AG04449 (cell line): ENCODE data around the gene RHEX.

Experiments
- CTCF ChIA-PET: fragments of 350-600 bp; formaldehyde crosslinking; extraction: SDS; loops from one replicate; lab custom pipeline; 2021; ENCODE audit warnings: antibody characterized with exemption; lab: Yijun Ruan, JAX
- POLR2A ChIA-PET: fragments of 400-600, 350-600 bp; formaldehyde crosslinking; extraction: SDS; loops from one replicate; lab custom pipeline; 2020; ENCODE audit warnings: antibody characterized with exemption, inconsistent platforms; lab: Yijun Ruan, JAX
- DNase-seq: peaks from one replicate; pipeline ENCODE4 v3.0.0-alpha.2; 2010; ENCODE audit warnings: low read depth, low spot score
- H3K4me3 ChIP-seq: 2 replicates; pipeline ENCODE4 v1.5.1; 2011; ENCODE audit warnings: low read depth, mild to moderate bottlenecking, control low read depth, low read length
- TF ChIP-seq, protein P1 (sequence below): IDR thresholded peaks from one replicate; pipeline ENCODE4 v1.5.1; 2011; ENCODE audit warnings: mild to moderate bottlenecking, moderate library complexity, low read length, control low read depth, inconsistent platforms; ENCODE audit not compliant: insufficient read depth; ENCODE audit errors: missing control alignments

The RHEX gene

DNA sequence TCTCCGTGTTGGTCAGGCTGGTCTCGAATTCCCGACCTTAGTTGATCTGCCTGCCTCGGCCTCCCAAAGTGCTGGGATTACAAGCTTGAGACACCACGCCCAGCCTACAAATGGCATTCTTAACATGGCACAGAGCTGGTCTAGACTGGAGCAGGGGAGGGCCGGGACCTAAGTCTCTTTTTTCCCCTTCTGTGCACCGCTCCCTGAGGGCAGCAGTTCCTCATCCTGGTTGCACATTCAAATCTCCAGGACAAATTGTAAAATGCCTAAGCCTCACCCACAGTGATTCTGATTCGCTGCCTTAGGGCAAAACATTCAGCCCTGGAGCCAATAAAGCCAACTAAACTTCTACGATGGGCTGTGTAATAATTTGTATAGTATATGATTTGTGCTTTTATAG, 74.4 kb downstream of the RHEX start:
- CTCF ChIA-PET, result no interaction called here
- POLR2A ChIA-PET, result no interaction called here

DNA sequence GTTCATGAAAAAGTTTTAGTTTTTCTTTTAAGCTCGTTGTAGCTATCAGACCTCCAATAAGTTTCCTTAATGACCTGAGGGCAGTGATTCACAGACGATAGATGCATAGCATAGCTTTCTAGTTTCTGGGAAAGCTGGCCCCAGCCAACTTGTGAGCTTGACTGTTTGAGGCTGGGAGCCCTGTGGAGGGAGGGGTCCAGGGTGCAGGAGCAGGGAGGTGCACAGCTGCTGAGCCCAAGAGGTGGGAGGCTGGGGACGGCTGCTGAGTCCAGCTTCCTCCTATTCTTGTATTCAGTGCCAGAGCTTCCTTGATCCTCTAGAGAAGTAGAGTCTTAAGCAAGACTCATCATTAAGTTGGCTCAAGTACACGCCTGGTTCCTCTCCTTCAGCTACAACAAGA, 75.2 kb downstream of the RHEX start:
- no peak for DNase-seq
- ChIA-PET POLR2A (no interaction called here), CTCF (interaction anchor here (0.8 to 1.5 kb wide), 4 partner anchors 9 to 151 kb away, joined by 3 to 6 read pairs (median 4); no protein-coding TSS in a partner anchor)
- TF ChIP-seq, protein P1, sequence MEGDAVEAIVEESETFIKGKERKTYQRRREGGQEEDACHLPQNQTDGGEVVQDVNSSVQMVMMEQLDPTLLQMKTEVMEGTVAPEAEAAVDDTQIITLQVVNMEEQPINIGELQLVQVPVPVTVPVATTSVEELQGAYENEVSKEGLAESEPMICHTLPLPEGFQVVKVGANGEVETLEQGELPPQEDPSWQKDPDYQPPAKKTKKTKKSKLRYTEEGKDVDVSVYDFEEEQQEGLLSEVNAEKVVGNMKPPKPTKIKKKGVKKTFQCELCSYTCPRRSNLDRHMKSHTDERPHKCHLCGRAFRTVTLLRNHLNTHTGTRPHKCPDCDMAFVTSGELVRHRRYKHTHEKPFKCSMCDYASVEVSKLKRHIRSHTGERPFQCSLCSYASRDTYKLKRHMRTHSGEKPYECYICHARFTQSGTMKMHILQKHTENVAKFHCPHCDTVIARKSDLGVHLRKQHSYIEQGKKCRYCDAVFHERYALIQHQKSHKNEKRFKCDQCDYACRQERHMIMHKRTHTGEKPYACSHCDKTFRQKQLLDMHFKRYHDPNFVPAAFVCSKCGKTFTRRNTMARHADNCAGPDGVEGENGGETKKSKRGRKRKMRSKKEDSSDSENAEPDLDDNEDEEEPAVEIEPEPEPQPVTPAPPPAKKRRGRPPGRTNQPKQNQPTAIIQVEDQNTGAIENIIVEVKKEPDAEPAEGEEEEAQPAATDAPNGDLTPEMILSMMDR, result no peak
- H3K4me3 ChIP-seq, result no peak overlapping the region

More for the DNA sequence above, 74.4 kb downstream of the RHEX start:
- DNase-seq, result no peak
- TF ChIP-seq, protein P1, result no peak
- H3K4me3 ChIP-seq, result no peak overlapping the region

GRCh38 chr1:206131037-206131436, 78.1 kb downstream of the RHEX start:
- DNase-seq, result no peak
- POLR2A ChIA-PET, result no interaction called here
- H3K4me3 ChIP-seq, result no peak overlapping the region
- TF ChIP-seq, protein P1, result no peak
- CTCF ChIA-PET, result no interaction called here

DNA sequence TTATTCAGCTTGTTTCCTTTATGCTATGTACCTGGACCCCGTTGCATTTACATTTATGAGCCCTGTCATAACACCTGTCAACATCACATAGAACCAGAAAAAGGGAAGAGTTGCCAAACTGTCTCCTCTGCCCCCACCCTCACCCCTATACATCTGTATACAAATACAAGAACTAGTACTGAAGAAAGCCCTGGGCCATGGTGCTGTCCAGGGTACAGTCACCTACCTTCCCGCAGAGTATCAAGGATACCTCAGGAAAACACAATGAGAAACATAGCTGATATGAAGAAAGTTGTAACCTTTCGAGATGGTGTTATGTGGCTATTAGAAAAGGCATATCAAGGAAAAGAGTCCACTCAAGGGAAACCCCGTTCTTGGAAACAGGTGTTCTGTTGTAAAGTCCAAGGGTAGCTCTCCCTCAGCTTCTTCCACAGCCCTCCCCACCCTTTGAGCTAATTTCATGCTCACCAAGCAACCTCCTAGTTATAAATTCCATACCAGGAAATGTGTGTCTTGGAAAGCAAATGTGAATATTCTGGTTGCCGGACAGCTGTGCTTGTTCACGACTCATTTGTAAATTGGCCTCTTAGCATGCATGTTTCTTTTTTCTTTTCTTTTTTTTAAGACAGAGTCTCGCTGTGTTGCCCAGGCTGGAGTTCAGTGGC, 80.9 kb downstream of the RHEX start:
- DNase-seq, result peak; percentile 3
- TF ChIP-seq, protein P1, result no peak
- POLR2A ChIA-PET, result no interaction called here
- CTCF ChIA-PET, result interaction anchor here (0.9 to 3.7 kb wide), 3 partner anchors 26 to 214 kb away, joined by 3 to 17 read pairs (median 7); no protein-coding TSS in a partner anchor
- no peak overlapping the region for H3K4me3 ChIP-seq

DNA sequence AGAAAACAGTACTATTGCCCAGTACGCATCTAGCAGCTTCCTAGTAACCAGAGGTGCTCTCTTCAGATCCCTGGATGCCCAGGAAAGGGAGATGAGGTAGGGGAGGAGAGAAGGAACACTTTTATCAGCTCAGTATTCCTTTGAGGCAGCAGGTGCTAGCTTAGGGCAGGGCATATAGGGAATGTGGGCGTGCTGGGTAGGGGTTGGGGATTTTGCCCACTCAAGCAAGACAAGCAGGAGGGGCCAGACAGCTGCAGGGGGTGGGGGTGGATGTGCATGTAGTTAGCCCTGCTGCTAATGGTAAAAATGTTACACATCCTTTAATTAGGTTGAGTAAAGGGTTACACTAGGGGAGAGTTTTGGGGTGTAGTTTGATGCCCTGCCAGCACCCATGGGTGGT, 82.3 kb downstream of the RHEX start:
- CTCF ChIA-PET, result interaction anchor here (3.7 kb wide), 1 partner anchor 28 kb away, joined by 17 read pairs; no protein-coding TSS in a partner anchor
- POLR2A ChIA-PET, result no interaction called here
- TF ChIP-seq, protein P1, result no peak

GRCh38 chr1:206136241-206136640, 83.3 kb downstream of the RHEX start:
- ChIA-PET CTCF (interaction anchor here (3.7 kb wide), 1 partner anchor 29 kb away, joined by 17 read pairs; no protein-coding TSS in a partner anchor), POLR2A (no interaction called here)
- TF ChIP-seq, protein P1, result no peak
- H3K4me3 ChIP-seq, result no peak overlapping the region
- DNase-seq, result no peak

More for the DNA sequence above, 82.3 kb downstream of the RHEX start:
- H3K4me3 ChIP-seq, result no peak overlapping the region
- DNase-seq, result no peak
